HEK293 (cell line): ENCODE results near the gene TICRR.

Source experiments
- CTCF ChIA-PET: fragments of 350-600 bp; formaldehyde crosslinking; extraction: SDS; loops from one replicate; lab custom pipeline; 2021; ENCODE audit warnings: antibody characterized with exemption; lab: Yijun Ruan, JAX
- POLR2A ChIA-PET: fragments of 300-600 bp; formaldehyde crosslinking; extraction: SDS; loops from one replicate; lab custom pipeline; 2020; ENCODE audit warnings: antibody characterized with exemption, inconsistent platforms; lab: Yijun Ruan, JAX
- H3K27ac ChIP-seq: fragments of 200-500 bp; sonication (Bioruptor generic); 2 replicates; pipeline ENCODE4 v1.5.1; 2014; ENCODE audit warnings: low read depth, low read length, control low read depth, inconsistent platforms; ENCODE audit errors: extremely low read depth
- H3K36me3 ChIP-seq, 2 experiments: fragments of 200-500 bp in 1 of 2; sonication (Bioruptor generic) in 1 of 2; 1 replicate in 1 of 2; 2 replicates in 1 of 2; pipeline ENCODE4 v1.5.1; 2014 to 2017; ENCODE audit warnings: inconsistent platforms in 2 of 2, low read length in 2 of 2; ENCODE audit not compliant: control insufficient read depth in 2 of 2, insufficient read depth in 1 of 2
- H3K4me1 ChIP-seq: fragments of 200-500 bp; sonication (Bioruptor generic); 2 replicates; pipeline ENCODE4 v1.5.1; 2014; ENCODE audit warnings: mild to moderate bottlenecking, low read length, inconsistent platforms; ENCODE audit not compliant: control insufficient read depth, insufficient read depth
- H3K4me3 ChIP-seq: 2 replicates; pipeline ENCODE4 v1.5.1; 2011; ENCODE audit warnings: low read depth, mild to moderate bottlenecking, control low read depth, low read length, moderate library complexity
- H3K9me3 ChIP-seq: fragments of 200-500 bp; sonication (Bioruptor generic); 2 replicates; pipeline ENCODE4 v1.5.1; 2014; ENCODE audit warnings: low read depth, low read length, inconsistent platforms; ENCODE audit not compliant: control insufficient read depth, insufficient read depth
- GLIS1 ChIP-seq: fragments of 450-650 bp; formaldehyde crosslinking; IDR thresholded peaks from 2 replicates; pipeline ENCODE4 v1.5.1; 2016; ENCODE audit warnings: missing biosample characterization, missing genetic modification characterization
- ZBTB17 ChIP-seq: fragments of 450-650 bp; formaldehyde crosslinking; IDR thresholded peaks from 2 replicates; pipeline ENCODE4 v1.5.1; 2016; ENCODE audit warnings: missing biosample characterization, missing genetic modification characterization
- ZNF169 ChIP-seq: fragments of 450-650 bp; formaldehyde crosslinking; IDR thresholded peaks from 2 replicates; pipeline ENCODE4 v1.5.1; 2016; ENCODE audit warnings: missing biosample characterization, missing genetic modification characterization
- ZNF324 ChIP-seq: fragments of 450-650 bp; formaldehyde crosslinking; IDR thresholded peaks from 2 replicates; pipeline ENCODE4 v1.5.1; 2016; ENCODE audit warnings: missing biosample characterization, missing genetic modification characterization
- ZNF366 ChIP-seq: fragments of 450-650 bp; formaldehyde crosslinking; conservative IDR thresholded peaks from 2 replicates; pipeline ENCODE4 v1.5.1; 2016; ENCODE audit warnings: missing biosample characterization, missing genetic modification characterization
- ZNF391 ChIP-seq: fragments of 450-650 bp; formaldehyde crosslinking; IDR thresholded peaks from 2 replicates; pipeline ENCODE4 v1.5.1; 2016; ENCODE audit warnings: low read depth, missing biosample characterization, missing genetic modification characterization, borderline replicate concordance
- ZNF433 ChIP-seq: fragments of 450-650 bp; formaldehyde crosslinking; IDR thresholded peaks from 2 replicates; pipeline ENCODE4 v1.5.1; 2016; ENCODE audit warnings: missing biosample characterization, missing genetic modification characterization, low read depth
- ZNF529 ChIP-seq: fragments of 450-650 bp; formaldehyde crosslinking; IDR thresholded peaks from 2 replicates; pipeline ENCODE4 v1.5.1; 2017; ENCODE audit warnings: missing genetic modification characterization, missing biosample characterization; ENCODE audit not compliant: insufficient replicate concordance
- ZNF610 ChIP-seq: fragments of 450-650 bp; formaldehyde crosslinking; IDR thresholded peaks from 2 replicates; pipeline ENCODE4 v1.5.1; 2016; ENCODE audit warnings: missing biosample characterization, missing genetic modification characterization, borderline replicate concordance
- ZNF76 ChIP-seq: fragments of 450-650 bp; formaldehyde crosslinking; IDR thresholded peaks from 2 replicates; pipeline ENCODE4; 2016; ENCODE audit warnings: low read depth, missing biosample characterization, missing genetic modification characterization, borderline replicate concordance
- ZSCAN23 ChIP-seq: fragments of 450-650 bp; formaldehyde crosslinking; IDR thresholded peaks from 2 replicates; pipeline ENCODE4 v1.5.1; 2016; ENCODE audit warnings: missing biosample characterization, missing genetic modification characterization
- ZXDB ChIP-seq: fragments of 450-650 bp; formaldehyde crosslinking; IDR thresholded peaks from 2 replicates; pipeline ENCODE4 v1.5.1; 2016; ENCODE audit warnings: missing biosample characterization, missing genetic modification characterization
- TF ChIP-seq, protein P1 (sequence below): fragments of 450-650 bp; formaldehyde crosslinking; IDR thresholded peaks from 2 replicates; pipeline ENCODE4 v1.5.1; 2016; ENCODE audit warnings: missing biosample characterization, missing genetic modification characterization
- TF ChIP-seq, protein P2 (sequence below): fragments of 450-650 bp; formaldehyde crosslinking; IDR thresholded peaks from 2 replicates; pipeline ENCODE4 v1.5.1; 2016; ENCODE audit warnings: missing biosample characterization, missing genetic modification characterization
- TF ChIP-seq, protein P3 (sequence below): fragments of 450-650 bp; formaldehyde crosslinking; IDR thresholded peaks from 2 replicates; pipeline ENCODE4 v1.5.1; 2016; ENCODE audit warnings: missing biosample characterization, missing genetic modification characterization
- TF ChIP-seq, protein P4 (sequence below): fragments of 450-650 bp; formaldehyde crosslinking; IDR thresholded peaks from 2 replicates; pipeline ENCODE4 v1.5.1; 2017; ENCODE audit warnings: missing biosample characterization, missing genetic modification characterization
- TF ChIP-seq, protein P5 (sequence below): sonication (generic); formaldehyde crosslinking; IDR thresholded peaks from 2 replicates; pipeline ENCODE4 v1.8.1; 2022; ENCODE audit warnings: mild to moderate bottlenecking, moderate library complexity, missing genetic modification reagents
- TF ChIP-seq, protein P6 (sequence below): fragments of 450-650 bp; formaldehyde crosslinking; IDR thresholded peaks from 2 replicates; pipeline ENCODE4; 2016; ENCODE audit warnings: missing biosample characterization, missing genetic modification characterization
- TF ChIP-seq, protein P7 (sequence below): fragments of 450-650 bp; formaldehyde crosslinking; IDR thresholded peaks from 2 replicates; pipeline ENCODE4 v1.5.1; 2017; ENCODE audit warnings: missing biosample characterization, mild to moderate bottlenecking, missing genetic modification characterization, moderate library complexity

The TICRR gene

DNA sequence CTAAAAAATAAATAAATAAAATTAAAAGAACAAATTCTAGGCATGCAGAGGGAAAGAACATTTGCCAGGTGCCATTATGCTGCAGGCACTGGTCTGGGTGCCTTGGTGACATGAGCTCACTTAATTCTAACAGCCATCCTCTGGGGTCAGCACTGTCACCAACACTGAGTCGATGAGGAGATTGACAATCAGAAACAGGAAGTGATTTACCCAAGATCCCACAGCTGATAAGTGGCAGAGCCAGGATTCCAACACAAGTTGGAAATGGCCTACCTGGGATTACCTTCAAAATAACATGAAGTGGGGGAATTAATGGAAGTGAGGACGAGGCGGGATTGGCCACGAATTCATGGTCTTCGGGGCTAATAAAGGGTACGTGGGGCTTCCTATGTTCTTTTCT, 100.3 kb downstream of the TICRR start:
- CTCF ChIA-PET, result interaction anchor here (0.7 to 5.0 kb wide), 3 partner anchors 13 to 439 kb away, joined by 3 to 31 read pairs (median 3); no protein-coding TSS in a partner anchor
- no peaks in the 10 kb centered on the region for H3K36me3 ChIP-seq
- H3K4me1 ChIP-seq, result no peaks in the 10 kb centered on the region
- H3K9me3 ChIP-seq, result no peaks in the 10 kb centered on the region
- no peak for TF ChIP-seq ZBTB17 (tag by site-specific recombination)
- TF ChIP-seq, protein P1, sequence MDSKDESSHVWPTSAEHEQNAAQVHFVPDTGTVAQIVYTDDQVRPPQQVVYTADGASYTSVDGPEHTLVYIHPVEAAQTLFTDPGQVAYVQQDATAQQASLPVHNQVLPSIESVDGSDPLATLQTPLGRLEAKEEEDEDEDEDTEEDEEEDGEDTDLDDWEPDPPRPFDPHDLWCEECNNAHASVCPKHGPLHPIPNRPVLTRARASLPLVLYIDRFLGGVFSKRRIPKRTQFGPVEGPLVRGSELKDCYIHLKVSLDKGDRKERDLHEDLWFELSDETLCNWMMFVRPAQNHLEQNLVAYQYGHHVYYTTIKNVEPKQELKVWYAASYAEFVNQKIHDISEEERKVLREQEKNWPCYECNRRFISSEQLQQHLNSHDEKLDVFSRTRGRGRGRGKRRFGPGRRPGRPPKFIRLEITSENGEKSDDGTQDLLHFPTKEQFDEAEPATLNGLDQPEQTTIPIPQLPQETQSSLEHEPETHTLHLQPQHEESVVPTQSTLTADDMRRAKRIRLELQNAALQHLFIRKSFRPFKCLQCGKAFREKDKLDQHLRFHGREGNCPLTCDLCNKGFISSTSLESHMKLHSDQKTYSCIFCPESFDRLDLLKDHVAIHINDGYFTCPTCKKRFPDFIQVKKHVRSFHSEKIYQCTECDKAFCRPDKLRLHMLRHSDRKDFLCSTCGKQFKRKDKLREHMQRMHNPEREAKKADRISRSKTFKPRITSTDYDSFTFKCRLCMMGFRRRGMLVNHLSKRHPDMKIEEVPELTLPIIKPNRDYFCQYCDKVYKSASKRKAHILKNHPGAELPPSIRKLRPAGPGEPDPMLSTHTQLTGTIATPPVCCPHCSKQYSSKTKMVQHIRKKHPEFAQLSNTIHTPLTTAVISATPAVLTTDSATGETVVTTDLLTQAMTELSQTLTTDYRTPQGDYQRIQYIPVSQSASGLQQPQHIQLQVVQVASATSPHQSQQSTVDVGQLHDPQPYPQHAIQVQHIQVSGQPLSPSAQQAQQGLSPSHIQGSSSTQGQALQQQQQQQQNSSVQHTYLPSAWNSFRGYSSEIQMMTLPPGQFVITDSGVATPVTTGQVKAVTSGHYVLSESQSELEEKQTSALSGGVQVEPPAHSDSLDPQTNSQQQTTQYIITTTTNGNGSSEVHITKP (tag by site-specific recombination), result no peak
- TF ChIP-seq ZNF529, result no peak
- no peak for TF ChIP-seq ZNF366 (tag by site-specific recombination)
- no peak for TF ChIP-seq ZSCAN23
- no peak for TF ChIP-seq GLIS1 (tag by site-specific recombination)
- TF ChIP-seq, protein P2, sequence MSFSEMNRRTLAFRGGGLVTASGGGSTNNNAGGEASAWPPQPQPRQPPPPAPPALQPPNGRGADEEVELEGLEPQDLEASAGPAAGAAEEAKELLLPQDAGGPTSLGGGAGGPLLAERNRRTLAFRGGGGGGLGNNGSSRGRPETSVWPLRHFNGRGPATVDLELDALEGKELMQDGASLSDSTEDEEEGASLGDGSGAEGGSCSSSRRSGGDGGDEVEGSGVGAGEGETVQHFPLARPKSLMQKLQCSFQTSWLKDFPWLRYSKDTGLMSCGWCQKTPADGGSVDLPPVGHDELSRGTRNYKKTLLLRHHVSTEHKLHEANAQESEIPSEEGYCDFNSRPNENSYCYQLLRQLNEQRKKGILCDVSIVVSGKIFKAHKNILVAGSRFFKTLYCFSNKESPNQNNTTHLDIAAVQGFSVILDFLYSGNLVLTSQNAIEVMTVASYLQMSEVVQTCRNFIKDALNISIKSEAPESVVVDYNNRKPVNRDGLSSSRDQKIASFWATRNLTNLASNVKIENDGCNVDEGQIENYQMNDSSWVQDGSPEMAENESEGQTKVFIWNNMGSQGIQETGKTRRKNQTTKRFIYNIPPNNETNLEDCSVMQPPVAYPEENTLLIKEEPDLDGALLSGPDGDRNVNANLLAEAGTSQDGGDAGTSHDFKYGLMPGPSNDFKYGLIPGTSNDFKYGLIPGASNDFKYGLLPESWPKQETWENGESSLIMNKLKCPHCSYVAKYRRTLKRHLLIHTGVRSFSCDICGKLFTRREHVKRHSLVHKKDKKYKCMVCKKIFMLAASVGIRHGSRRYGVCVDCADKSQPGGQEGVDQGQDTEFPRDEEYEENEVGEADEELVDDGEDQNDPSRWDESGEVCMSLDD, result no peak
- no peak for TF ChIP-seq ZXDB (tag by site-specific recombination)
- TF ChIP-seq, protein P3, sequence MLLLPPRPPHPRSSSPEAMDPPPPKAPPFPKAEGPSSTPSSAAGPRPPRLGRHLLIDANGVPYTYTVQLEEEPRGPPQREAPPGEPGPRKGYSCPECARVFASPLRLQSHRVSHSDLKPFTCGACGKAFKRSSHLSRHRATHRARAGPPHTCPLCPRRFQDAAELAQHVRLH (tag by site-specific recombination), result no peak
- TF ChIP-seq, protein P4, sequence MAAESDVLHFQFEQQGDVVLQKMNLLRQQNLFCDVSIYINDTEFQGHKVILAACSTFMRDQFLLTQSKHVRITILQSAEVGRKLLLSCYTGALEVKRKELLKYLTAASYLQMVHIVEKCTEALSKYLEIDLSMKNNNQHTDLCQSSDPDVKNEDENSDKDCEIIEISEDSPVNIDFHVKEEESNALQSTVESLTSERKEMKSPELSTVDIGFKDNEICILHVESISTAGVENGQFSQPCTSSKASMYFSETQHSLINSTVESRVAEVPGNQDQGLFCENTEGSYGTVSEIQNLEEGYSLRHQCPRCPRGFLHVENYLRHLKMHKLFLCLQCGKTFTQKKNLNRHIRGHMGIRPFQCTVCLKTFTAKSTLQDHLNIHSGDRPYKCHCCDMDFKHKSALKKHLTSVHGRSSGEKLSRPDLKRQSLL (tag by site-specific recombination), result no peak
- TF ChIP-seq, protein P5, sequence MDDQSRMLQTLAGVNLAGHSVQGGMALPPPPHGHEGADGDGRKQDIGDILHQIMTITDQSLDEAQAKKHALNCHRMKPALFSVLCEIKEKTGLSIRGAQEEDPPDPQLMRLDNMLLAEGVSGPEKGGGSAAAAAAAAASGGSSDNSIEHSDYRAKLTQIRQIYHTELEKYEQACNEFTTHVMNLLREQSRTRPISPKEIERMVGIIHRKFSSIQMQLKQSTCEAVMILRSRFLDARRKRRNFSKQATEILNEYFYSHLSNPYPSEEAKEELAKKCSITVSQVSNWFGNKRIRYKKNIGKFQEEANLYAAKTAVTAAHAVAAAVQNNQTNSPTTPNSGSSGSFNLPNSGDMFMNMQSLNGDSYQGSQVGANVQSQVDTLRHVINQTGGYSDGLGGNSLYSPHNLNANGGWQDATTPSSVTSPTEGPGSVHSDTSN (CRISPR knock-in tag), result no peak
- TF ChIP-seq ZNF169 (tag by site-specific recombination), result no peak
- TF ChIP-seq ZNF433 (tag by site-specific recombination), result no peak
- TF ChIP-seq ZNF76, result no peak
- no peak overlapping the region for H3K4me3 ChIP-seq
- POLR2A ChIA-PET, result no interaction called here
- no peak overlapping the region for H3K27ac ChIP-seq

DNA sequence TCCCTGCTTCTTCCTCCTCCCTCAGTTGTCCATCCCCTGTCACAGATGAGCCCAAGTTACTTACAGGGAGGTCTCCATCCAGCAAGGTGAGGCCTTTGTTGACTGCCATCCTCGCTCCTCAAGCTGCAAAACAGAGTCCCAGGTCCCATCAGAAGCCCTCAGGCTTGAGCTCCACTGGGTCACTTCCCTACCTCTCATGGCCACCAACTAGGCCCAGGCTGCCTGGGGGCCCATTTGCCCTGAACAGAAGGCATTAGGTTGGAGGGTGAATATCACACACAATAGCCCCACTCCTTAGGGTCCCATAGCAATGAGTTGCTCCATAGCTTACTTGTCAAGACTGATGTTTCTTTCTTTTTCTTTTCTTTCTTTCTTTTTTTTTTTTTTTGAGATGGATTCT, 102.1 kb downstream of the TICRR start:
- H3K36me3 ChIP-seq, result no peaks in the 10 kb centered on the region; a peak in 1 of 3 replicates
- H3K4me1 ChIP-seq, result no peaks in the 10 kb centered on the region
- ChIA-PET CTCF (no interaction called here), POLR2A (interaction anchor here (0.7 kb wide), 1 partner anchor 9 kb away, joined by 4 read pairs; no protein-coding TSS in a partner anchor)
- no peaks in the 10 kb centered on the region for H3K9me3 ChIP-seq
- H3K27ac ChIP-seq, result no peak overlapping the region
- no peak overlapping the region for H3K4me3 ChIP-seq
- TF ChIP-seq ZNF324 (tag by site-specific recombination), result no peak
- TF ChIP-seq, protein P6, sequence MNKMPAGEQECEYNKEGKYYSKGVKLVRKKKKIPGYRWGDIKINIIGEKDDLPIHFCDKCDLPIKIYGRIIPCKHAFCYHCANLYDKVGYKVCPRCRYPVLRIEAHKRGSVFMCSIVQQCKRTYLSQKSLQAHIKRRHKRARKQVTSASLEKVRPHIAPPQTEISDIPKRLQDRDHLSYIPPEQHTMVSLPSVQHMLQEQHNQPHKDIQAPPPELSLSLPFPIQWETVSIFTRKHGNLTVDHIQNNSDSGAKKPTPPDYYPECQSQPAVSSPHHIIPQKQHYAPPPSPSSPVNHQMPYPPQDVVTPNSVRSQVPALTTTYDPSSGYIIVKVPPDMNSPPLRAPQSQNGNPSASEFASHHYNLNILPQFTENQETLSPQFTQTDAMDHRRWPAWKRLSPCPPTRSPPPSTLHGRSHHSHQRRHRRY, result no peak
- TF ChIP-seq ZNF391 (tag by site-specific recombination), result no peak
- no peak for TF ChIP-seq ZNF610 (tag by site-specific recombination)
- TF ChIP-seq, protein P7, sequence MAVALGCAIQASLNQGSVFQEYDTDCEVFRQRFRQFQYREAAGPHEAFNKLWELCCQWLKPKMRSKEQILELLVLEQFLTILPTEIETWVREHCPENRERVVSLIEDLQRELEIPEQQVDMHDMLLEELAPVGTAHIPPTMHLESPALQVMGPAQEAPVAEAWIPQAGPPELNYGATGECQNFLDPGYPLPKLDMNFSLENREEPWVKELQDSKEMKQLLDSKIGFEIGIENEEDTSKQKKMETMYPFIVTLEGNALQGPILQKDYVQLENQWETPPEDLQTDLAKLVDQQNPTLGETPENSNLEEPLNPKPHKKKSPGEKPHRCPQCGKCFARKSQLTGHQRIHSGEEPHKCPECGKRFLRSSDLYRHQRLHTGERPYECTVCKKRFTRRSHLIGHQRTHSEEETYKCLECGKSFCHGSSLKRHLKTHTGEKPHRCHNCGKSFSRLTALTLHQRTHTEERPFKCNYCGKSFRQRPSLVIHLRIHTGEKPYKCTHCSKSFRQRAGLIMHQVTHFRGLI, result no peak
